ENCODE measurements around the gene LAMA2.

GRCh38 chr6:129150507-129150906, 267.6 kb downstream of the LAMA2 start:
- TF ChIP-seq CTCF (conservative IDR thresholded peaks at IDR 0.05 in 1 of 2, IDR thresholded peaks at IDR 0.05 in 1 of 2; ENCODE audit: extremely low read depth in 1 of 2, insufficient read depth in 1 of 2, low read depth in 1 of 2, low read length in 2 of 2) = no peak
- TF ChIP-seq EZH2 (IDR thresholded peaks at IDR 0.05; ENCODE audit: borderline replicate concordance, low read length) = no peak
